SU-DHL-6 (cell line): ENCODE measurements around the gene CCNG1.
"Not testable (repeated sequence)": the region's sequence is repeated elsewhere in the genome, so short reads cannot be mapped to it uniquely, and the experiment has no call there.

Experiments
- H2AFZ ChIP-seq: fragments of 200-600 bp; sonication (generic); 2 replicates; pipeline ENCODE4 v1.6.1; 2014; ENCODE audit warnings: low read depth, mild to moderate bottlenecking, moderate library complexity, mixed read lengths, antibody characterized with exemption, low read length; ENCODE audit not compliant: severe bottlenecking
- H3F3A ChIP-seq: fragments of 200-600 bp; shearing (Covaris generic); 2 replicates; pipeline ENCODE4 v1.6.0; 2016; ENCODE audit warnings: antibody characterized with exemption, mild to moderate bottlenecking; ENCODE audit not compliant: insufficient read depth
- H3K27ac ChIP-seq: fragments of 200-600 bp; sonication (generic); 2 replicates; pipeline ENCODE4 v1.5.1; 2016; ENCODE audit warnings: low read depth, mild to moderate bottlenecking, low read length, moderate library complexity, mixed read lengths
- H3K27me3 ChIP-seq: fragments of 200-600 bp; sonication (generic), shearing (Covaris generic); 2 replicates; pipeline ENCODE4 v1.6.0; 2014; ENCODE audit warnings: mild to moderate bottlenecking, low read length
- H3K36me3 ChIP-seq: fragments of 200-600 bp; sonication (generic); 2 replicates; pipeline ENCODE4 v1.6.1; 2014; ENCODE audit warnings: mild to moderate bottlenecking, low read length, mixed read lengths
- H3K4me2 ChIP-seq: fragments of 300-600, 200-600 bp; shearing (Covaris generic), sonication (generic); 2 replicates; pipeline ENCODE4 v1.6.0; 2014; ENCODE audit warnings: low read length, low read depth, mild to moderate bottlenecking; ENCODE audit not compliant: poor library complexity, severe bottlenecking
- H3K4me3 ChIP-seq: fragments of 200-600 bp; sonication (generic); 2 replicates; pipeline ENCODE4 v1.5.1; 2014; ENCODE audit warnings: antibody characterized with exemption, low read length, mild to moderate bottlenecking, mixed read lengths; ENCODE audit not compliant: insufficient read depth, poor library complexity, severe bottlenecking
- H3K79me2 ChIP-seq: fragments of 200-600 bp; sonication (generic); 2 replicates; pipeline ENCODE4 v1.6.1; 2014; ENCODE audit warnings: mild to moderate bottlenecking, low read length, moderate library complexity; ENCODE audit not compliant: insufficient read depth
- H3K9ac ChIP-seq: fragments of 200-600 bp; sonication (generic); 2 replicates; pipeline ENCODE4 v1.7.0; 2014; ENCODE audit warnings: mild to moderate bottlenecking, low read length
- H3K9me2 ChIP-seq: fragments of 200-600 bp; sonication (generic); replicated peaks from 2 replicates; pipeline ENCODE4 v1.6.1; 2014; ENCODE audit warnings: low read length; ENCODE audit not compliant: insufficient read depth
- H3K9me3 ChIP-seq: fragments of 200-600 bp; sonication (generic); 2 replicates; pipeline ENCODE4 v1.6.1; 2014; ENCODE audit warnings: low read length, mixed read lengths; ENCODE audit not compliant: insufficient read depth
- H4K20me1 ChIP-seq: fragments of 200-600 bp; sonication (generic); 2 replicates; pipeline ENCODE4 v1.6.1; 2014; ENCODE audit warnings: low read depth, mild to moderate bottlenecking, antibody characterized with exemption, low read length, moderate library complexity, mixed read lengths
- EZH2phosphoT487 ChIP-seq: fragments of 200-600 bp; sonication (generic), shearing (Covaris generic); conservative IDR thresholded peaks from 2 replicates; pipeline ENCODE4 v1.6.1; 2018; ENCODE audit warnings: mild to moderate bottlenecking, antibody characterized with exemption, low read length, moderate library complexity, mixed read lengths
- TF ChIP-seq, protein P1 (sequence below): fragments of 200-600 bp; sonication (generic); IDR thresholded peaks from one replicate; pipeline ENCODE4 v1.5.1; 2017; ENCODE audit warnings: antibody characterized with exemption, mild to moderate bottlenecking, low read length, moderate library complexity; ENCODE audit not compliant: insufficient read depth, poor library complexity, severe bottlenecking

The CCNG1 gene

GRCh38 chr5:163409384-163409783 is 28.0 kb upstream of the CCNG1 start:
- H3K9me2 ChIP-seq, result no peaks in the 10 kb centered on the region
- H3K79me2 ChIP-seq, result no peaks in the 10 kb centered on the region
- H3K27me3 ChIP-seq, result no peaks in the 10 kb centered on the region
- H3F3A ChIP-seq, result no peaks in the 10 kb centered on the region
- H2AFZ ChIP-seq, result no peak overlapping the region
- no peak overlapping the region for H3K9ac ChIP-seq
- H3K4me3 ChIP-seq, result no peak overlapping the region
- no peaks in the 10 kb centered on the region for H3K36me3 ChIP-seq
- TF ChIP-seq, protein P1, sequence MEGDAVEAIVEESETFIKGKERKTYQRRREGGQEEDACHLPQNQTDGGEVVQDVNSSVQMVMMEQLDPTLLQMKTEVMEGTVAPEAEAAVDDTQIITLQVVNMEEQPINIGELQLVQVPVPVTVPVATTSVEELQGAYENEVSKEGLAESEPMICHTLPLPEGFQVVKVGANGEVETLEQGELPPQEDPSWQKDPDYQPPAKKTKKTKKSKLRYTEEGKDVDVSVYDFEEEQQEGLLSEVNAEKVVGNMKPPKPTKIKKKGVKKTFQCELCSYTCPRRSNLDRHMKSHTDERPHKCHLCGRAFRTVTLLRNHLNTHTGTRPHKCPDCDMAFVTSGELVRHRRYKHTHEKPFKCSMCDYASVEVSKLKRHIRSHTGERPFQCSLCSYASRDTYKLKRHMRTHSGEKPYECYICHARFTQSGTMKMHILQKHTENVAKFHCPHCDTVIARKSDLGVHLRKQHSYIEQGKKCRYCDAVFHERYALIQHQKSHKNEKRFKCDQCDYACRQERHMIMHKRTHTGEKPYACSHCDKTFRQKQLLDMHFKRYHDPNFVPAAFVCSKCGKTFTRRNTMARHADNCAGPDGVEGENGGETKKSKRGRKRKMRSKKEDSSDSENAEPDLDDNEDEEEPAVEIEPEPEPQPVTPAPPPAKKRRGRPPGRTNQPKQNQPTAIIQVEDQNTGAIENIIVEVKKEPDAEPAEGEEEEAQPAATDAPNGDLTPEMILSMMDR, result no peak
- no peak for TF ChIP-seq EZH2phosphoT487
- H3K9me3 ChIP-seq, result no peaks in the 10 kb centered on the region
- H4K20me1 ChIP-seq, result no peaks in the 10 kb centered on the region
- H3K4me2 ChIP-seq, result no peak overlapping the region
- no peak overlapping the region for H3K27ac ChIP-seq

DNA sequence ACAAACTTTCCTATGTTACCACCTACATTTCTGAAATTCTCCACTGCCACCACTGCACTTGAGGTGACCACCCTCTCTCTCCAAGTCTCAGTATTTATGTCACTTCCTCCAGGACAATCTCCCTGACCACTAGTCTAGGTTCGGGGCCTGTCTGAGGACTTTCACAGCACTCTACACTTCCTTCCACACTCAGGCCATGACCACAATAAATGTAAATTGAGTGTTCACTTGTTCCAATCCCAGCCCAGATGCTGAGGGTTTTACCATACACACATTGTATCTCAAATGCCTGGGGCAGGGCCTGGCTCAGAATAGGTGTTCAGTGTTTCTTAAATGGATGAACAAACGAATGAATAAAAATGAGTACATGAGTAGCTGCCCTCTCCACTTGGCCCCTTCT is 26.9 kb upstream of the CCNG1 start:
- Histone ChIP-seq H3K27me3 (no peaks in the 10 kb centered on the region), H3K27ac (no peak overlapping the region), H4K20me1 (no peaks in the 10 kb centered on the region), H3K4me3 (no peak overlapping the region), H3K36me3 (no peaks in the 10 kb centered on the region), H3K9me2 (no peaks in the 10 kb centered on the region), H3K79me2 (no peaks in the 10 kb centered on the region), H3K9ac (no peak overlapping the region), H3K4me2 (no peak overlapping the region), H2AFZ (no peak overlapping the region), H3F3A (no peaks in the 10 kb centered on the region), H3K9me3 (no peaks in the 10 kb centered on the region)
- TF ChIP-seq EZH2phosphoT487, result no peak
- TF ChIP-seq, protein P1, result no peak

DNA sequence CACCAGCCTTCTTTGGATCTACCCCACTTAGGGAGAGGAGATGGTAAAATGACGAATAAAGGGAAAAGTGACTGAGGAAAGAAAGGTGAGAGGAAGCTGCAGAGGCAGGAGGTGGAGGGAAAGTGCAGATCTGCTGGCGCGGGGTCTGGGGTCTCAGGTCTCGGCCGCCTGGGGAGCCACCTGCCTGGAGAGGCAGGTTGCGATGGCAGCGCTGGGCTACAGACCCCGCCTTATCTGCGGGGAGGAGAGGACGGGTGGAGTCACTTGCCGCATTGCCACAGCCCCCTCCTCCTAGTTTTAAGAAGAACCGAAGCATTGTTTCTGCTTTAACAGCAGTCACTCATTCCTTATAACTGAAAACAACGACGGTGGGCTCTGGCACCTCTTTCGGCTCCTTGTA is 21.7 kb upstream of the CCNG1 start:
- not testable (repeated sequence) for H3K27me3 ChIP-seq, H3K9me2 ChIP-seq, H4K20me1 ChIP-seq, H3K36me3 ChIP-seq, H3K9ac ChIP-seq, H3K9me3 ChIP-seq, H3K4me3 ChIP-seq, H3K27ac ChIP-seq, H3F3A ChIP-seq, H3K79me2 ChIP-seq, H2AFZ ChIP-seq, H3K4me2 ChIP-seq

DNA sequence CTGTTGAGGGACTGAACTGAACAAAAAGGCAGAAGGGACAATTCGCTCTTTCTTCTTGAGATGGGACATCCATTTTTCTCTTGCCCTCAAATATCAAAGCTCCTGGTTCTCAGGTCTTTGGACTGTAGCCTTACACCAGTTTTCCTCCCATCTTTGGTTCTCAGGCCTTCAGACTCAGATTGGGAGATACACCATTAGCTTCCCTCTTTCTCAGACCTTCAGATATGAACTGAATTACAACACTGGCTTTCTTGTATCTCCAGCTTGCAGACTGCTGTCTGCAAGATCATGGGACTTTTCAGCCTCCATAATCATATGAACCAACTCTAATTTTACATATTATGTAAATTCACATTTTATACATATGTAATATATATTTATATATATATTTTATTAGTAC is 12.6 kb upstream of the CCNG1 start:
- H3K36me3 ChIP-seq, result no peaks in the 10 kb centered on the region
- no peaks in the 10 kb centered on the region for H3K9me2 ChIP-seq
- H3K4me2 ChIP-seq, result no peak overlapping the region
- H2AFZ ChIP-seq, result no peak overlapping the region
- H3K27me3 ChIP-seq, result no peaks in the 10 kb centered on the region
- H4K20me1 ChIP-seq, result no peaks in the 10 kb centered on the region
- no peaks in the 10 kb centered on the region for H3K9me3 ChIP-seq
- H3K4me3 ChIP-seq, result no peak overlapping the region
- no peak overlapping the region for H3K9ac ChIP-seq
- H3K79me2 ChIP-seq, result no peaks in the 10 kb centered on the region
- H3F3A ChIP-seq, result no peaks in the 10 kb centered on the region
- TF ChIP-seq, protein P1, result no peak
- no peak overlapping the region for H3K27ac ChIP-seq

- H3K27me3 ChIP-seq, H3K9me2 ChIP-seq, H3K9ac ChIP-seq, H3K27ac ChIP-seq, H3F3A ChIP-seq, H3K4me3 ChIP-seq, H3K36me3 ChIP-seq, H3K79me2 ChIP-seq, H3K9me3 ChIP-seq, H4K20me1 ChIP-seq, H3K4me2 ChIP-seq, H2AFZ ChIP-seq: not testable (repeated sequence)
Observed at GRCh38 chr5:163426128-163426527, 11.3 kb upstream of the CCNG1 start.
